Measurements from ENCODE around the gene UROD.
A peak's percentile ranks its signal among the peaks of the same experiment; 100 is the strongest.
"Not testable (repeated sequence)": the region's sequence is repeated elsewhere in the genome, so short reads cannot be mapped to it uniquely, and the experiment has no call there.

The UROD gene

DNA sequence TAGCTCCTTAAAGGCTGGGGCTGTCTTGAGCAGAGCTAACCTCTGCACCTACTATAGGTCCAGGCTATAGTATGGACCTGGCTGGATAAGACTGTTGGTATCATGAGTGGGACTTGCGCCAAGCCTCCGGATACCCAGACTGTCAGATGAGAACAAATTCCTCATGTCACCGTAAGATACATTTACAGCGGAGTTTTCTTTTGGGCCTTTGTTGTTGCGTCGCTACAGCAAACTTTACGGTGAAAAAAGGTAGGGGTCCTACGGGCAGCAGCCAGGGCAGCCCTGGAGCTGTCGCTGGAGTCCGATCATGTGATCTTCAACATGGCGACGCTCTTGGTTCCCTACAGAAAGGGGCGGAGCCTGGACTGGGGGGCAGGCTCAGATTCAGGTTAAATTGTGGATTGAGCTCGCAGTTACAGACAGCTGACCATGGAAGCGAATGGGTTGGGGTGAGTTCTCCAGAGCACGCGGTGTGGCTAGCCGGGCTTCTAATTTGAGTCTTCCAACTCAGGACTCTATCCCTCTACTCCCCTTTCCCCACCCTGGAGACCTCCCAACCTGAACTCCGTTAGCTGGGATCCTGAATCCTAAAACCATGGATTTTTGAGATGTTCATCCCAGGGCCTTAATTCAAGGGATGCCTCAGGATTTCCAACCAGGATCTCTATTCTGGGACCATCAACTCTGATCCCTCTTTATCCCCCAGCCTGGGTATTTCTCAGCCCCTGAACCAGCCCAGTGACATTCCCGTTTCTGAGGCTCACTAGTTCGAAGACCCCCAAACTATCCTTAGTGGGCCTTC, at the start of gene UROD:
UROD (plus strand) TSS at position 418 of the 802 bp plus-strand sequence; CDS start at position 430, 12 bp downstream.
- DNase-seq, result peak; percentile 95

DNA sequence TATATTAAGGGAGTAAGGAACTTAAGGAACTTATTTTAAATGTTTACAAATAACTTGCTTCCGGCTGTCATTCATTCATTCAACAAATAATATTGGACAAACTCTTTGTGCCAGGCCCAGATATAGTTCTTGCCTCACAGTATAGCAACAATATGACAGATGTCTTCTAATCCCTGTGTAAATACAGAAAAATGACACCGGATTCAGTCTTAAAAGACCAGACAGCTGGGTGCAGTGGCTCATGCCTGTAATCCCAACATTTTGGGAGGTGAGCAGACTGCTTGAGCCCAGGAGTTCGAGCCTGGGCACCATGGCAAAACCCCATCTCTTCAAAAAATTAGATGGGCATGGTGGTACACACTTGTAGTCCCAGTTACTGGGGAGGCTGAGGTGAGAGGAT, 49.3 kb upstream of the UROD start:
- no peak for DNase-seq

DNA sequence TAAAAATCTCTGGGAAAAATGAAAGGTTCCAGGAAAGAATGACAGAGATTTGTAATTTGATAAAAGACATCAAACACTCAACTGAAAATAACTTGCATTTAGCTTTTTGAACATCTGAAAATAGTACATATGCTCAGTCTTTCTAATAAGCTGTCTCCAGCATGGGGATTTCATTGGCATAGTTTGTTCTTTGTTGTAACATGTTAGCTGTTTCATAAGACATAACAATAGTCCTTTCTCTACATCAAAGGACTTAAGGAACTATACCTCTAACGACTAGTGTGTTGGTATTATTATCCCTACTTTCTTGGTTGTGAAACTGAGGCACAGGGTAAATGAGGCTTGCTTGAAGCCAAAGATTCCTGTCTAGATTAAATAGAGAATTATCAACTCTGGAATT, 47.7 kb upstream of the UROD start:
- DNase-seq, result no peak

DNA sequence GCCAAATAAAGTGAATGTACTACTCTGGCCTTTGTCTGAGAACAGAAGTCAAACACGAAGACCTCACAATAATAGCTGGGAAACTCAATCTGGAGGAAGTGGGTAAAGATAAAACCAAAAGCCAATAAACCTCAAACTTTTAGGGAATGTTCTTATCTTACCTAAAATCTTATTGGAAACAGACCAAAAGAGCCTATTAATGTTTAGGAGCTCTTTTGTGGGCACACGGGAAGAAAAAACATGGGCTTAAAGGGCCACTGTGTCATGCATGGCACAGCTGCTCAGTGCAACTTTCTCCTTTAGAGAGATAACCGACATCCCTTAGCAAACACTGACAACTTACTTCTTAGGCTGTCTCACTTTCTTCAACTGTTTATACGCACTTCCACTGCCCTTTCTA, 41.7 kb upstream of the UROD start:
- DNase-seq, result peak; percentile 47

DNA sequence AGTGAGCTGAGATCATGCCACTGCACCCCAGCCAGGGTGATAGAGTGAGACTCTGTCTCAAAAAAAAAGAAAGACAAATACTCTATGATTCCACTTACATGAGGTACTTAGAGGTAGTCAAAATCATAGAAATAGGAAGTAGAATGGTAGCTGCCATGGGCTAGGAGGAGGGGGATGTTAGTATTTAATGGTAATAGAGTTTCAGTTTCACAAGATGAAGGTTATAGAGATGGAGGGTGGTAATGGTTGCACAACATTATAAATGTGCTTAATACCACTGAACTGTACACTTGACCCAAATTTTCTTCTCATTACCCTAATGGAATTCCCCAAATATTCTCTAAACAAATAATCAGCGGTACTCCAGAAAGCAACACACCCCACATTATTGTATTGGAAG, 38.4 kb upstream of the UROD start:
- no peak for DNase-seq

DNA sequence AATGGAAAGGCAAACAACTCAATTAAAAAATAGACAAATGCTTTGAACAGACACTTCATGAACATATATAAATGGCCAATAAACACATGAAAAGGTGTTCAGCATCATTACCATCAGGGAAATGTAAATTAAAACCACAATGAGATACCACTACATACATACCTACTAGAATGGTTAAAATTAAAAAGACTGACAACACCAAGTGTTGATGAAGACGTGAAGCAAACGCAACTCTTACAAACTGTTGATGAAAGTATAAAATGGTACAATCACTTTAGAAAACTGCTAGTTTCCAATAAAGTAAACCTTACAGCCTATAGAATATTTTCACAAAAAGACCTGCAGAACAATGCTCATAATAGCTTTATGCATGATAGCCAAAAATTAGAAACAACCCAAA, 35.8 kb upstream of the UROD start:
- DNase-seq, result no peak

DNA sequence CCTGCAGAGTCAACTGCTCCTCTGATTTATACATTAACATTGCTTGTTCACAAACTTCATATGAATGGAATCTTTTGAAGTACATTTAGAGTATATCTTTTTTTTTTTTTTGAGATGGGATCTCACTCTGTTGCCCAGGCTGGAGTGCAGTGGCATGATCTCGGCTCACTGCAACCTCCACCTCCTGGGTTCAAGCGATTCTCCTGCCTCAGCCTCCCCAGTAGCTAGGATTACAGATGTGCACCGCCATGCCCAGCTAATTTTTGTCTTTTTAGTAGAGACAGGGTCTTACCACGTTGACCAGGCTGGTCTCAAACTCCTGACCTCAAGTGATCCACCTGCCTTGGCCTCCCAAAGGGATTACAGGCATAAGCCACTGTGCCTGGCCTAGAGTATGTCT, 34.7 kb upstream of the UROD start:
- not testable (repeated sequence) for DNase-seq

DNA sequence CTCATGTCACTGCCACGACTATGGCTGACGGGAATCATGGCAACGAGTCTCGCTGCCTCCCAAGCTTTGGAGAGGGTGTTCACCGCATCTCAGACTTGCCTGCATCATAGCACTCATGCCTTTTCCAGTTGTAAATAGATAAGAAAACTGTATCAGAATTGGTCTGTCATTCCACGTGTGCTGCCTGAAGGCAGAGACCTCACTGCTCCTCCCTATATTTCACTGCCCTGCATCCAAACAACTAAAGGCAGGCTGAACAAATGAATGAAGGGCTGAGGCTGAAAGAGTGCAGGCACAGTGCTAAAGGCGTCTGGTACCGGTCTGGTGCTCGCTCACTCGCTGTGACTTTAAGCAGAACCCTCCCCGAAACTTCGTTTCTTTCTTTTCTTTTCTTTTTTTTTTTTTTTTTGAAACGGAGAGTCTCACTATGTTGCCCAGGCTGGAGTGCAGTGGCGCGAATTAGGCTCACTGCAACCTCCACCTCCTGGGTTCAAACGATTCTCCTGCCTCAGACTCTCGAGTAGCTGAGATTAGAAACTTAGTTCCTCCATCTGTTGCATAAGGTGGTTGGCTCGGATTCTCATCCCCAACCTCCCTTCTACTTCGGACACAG, 26.2 kb upstream of the UROD start:
- DNase-seq, result no peak

DNA sequence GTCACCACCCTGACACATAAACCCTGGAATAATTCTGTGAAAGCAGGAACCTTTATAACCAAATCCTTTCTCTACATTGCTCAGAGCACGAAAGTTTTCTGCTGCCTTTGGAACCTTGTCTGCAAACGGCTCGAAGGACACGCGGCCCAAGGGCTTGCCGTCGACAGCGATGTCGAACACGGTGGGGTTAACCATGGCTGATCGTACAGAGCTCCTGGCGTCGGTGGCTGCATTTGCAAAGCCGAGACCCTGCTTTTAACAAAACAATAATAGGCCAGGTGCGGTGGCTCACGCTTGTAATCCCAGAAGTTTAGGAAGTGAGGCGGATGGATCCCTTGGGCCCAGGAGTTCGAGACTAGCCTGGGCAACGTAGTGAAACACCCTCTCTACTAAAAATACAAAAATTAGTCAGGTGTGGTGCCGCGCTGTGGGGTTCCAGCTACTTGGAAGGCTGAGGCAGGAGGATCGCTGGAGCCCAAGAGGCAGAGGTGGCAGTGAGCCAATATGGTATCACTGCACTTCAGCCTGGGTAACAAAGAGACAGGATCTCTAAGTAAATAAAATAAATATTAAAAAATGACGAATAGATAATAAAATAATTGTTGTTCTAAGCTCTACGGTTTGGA, 23.4 kb upstream of the UROD start:
- no peak for DNase-seq

DNA sequence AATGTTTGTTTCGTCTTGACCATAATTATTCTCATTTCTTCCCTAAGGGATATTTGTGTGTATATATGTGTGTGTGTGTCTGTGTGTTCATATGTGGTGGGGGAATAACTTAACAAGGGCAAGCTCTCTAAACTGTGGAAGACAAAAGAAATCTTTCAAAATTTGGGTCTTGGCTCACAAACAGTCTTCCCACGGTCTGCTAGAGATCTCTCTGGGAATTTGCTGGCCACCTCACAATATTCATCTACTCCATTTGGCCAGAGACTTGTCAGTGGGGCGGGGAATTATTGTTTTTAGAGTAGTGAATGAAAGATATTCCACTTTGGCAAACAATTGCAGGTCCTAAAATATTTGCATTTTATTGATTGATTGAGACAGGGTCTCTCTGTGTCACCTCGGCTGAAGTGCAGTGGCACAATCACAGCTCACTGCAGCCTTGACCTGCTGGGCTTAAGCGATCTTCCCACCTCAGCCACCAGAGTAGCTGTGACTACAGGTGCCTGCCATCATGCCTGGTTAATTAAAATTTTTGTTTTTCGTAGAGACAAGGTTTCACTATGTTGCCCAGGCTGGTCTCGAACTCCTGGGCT, 17.6 kb upstream of the UROD start:
- no peak for DNase-seq

DNA sequence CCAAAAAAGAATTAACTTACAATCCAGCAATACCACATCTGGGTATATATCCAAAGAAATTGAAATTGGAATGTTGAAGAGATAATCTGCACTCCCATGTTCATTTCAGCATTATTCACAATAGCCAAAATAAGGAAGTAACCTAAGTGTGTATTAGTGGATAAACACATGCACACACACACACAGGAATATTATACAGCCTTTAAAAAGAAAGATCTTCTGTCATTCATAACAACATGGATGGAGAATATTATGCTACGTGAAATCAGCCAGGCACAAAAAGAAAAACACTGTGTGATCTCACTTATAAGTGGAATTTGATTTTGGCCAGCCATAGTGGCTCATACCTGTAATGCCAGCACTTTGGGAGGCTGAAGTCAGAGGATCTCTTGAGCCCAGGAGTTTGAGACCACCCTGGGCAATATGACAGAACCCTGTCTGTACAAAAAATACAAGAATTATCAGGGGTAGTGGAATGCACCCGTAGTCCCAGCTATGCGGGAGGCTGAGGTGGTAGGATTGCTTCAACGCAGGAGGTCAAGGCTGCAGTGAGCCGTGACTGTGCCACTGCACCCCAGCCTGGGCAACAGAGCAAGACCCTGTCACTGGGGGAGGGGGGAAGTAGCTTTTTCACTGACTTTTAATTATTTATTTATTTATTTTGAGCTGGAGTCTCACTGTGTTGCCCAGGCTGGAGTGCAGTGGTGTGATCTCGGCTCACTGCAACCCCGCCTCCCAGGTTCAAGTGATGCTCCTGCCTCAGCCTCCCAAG, 16.4 kb upstream of the UROD start:
- no peak for DNase-seq

DNA sequence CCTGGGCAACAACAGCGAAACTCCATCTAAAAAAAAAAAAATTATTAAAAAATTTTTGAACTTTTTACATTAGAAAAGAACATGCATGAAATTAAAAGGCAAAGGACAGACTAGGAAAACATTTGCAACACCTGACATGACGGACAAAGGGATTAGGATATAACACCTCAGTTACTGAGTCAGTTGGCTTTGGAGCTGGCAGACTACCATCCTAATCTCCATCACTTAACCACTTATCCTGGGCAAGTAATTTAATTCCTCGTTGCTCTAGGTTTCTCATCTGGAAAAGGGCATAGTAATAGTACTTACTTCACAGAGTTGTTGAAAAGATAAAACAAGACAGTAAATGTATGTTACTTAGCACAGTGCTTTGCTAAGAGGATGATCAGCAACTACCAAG, 12.8 kb upstream of the UROD start:
- DNase-seq, result no peak

DNA sequence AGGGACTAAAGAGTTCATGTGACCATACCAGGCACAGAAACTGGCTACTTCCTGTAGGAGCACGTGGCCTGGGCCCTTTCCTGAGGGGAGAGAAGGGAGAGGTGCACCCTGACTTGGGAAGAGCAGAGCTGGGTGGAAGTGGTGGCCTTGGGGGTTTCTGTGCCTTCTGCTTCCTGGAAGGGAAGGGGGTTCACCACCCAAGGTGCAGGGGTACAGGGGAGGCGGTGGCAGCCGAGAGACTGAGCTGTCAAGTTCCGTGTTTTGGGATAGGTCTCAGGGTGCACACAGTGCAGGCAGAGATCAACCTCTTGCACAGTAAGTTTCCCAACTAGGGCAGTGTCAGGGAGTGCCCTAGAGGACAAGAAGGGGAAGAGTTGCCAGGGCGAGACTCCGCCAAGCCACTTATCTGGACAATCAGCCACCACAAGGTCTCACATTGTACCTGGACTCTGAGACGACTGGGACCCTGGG, 11.0 kb upstream of the UROD start:
- no peak for DNase-seq

DNA sequence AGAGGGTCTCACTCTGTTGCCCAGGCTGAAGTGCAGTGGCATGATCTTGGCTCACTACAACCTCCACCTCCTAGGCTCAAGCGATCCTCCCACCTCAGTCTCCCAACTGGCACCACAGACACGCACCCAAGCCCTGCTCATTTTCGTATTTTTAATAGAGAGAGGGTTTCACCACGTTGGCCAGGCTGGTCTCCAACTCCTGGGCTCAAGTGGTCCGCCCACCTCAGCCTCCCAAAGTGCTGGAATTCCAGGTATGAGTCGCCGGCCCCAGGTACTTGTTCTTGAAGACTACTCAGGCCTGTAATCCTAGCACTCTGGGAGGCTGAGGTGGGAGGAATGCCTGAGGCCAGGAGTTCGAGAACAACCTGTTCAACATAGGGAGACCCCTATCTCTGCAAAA, 10.5 kb upstream of the UROD start:
- DNase-seq, result not testable (repeated sequence)

DNA sequence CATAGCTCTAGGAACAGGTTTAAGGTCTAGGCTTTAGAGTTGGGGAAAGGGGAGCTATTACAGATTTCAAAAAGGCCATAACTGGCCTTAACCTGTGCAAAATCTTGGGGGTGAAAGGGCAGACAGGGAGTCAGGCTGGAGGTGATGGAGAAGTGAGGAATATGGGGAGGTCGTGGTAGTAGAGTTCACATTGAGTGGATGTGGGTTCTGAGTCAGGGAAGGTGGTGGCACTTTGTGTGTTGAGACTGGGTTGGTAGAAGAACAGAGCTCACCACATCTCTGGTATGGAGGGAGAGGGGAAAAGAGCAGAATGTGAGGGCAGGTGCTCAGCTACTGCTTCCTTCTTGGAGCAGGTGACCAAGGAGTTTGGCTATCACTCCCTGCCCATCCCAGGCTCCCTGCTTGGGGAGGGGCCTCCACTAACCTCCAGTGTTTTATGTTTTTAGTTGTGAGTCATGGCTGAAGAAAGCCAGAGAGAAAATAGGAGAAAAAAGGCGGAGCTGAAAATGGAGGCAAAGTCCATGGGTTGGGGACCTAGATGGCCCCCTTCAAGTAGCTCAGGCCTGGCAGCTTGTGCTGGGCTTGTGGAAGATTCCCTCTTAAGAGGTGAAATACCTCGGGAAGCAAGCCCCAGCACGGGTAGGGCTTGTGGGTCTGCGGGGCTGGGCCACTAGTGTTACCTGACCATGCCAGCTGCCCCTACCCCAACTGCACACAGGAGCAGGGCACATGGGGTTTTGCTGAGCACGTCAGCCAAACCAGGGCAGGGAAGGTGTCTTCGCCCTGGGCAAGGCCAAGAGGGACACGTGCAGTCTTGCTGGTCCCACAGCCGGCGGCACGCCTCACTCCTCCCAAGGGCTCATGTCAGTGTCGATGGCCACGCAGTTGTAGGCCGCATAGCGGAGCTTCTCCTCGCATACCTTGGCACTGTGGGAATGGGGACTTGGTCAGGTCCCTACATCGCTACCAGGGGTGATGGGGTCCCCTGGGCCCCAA, 9.1 kb upstream of the UROD start:
- no peak for DNase-seq

DNA sequence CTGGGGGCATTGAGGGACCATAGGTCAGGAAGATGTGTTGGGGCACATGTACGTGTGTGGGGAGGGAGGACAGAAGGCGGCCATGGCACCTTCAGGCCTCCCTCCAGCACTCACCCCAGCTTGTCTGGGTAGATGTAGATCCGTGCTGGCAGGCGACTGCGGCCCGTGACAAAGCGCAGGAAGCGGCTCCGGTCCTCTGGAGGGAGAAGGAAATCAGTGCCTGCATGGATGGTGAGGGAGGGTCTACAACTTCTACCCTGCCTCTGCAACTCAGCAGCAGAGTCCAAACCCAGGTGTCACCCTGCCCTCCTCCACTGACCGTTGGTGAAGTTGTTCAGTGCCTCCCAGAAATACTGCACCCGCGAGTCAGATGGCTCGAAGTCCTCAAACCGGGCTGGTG, 8.3 kb upstream of the UROD start:
- DNase-seq, result no peak

DNA sequence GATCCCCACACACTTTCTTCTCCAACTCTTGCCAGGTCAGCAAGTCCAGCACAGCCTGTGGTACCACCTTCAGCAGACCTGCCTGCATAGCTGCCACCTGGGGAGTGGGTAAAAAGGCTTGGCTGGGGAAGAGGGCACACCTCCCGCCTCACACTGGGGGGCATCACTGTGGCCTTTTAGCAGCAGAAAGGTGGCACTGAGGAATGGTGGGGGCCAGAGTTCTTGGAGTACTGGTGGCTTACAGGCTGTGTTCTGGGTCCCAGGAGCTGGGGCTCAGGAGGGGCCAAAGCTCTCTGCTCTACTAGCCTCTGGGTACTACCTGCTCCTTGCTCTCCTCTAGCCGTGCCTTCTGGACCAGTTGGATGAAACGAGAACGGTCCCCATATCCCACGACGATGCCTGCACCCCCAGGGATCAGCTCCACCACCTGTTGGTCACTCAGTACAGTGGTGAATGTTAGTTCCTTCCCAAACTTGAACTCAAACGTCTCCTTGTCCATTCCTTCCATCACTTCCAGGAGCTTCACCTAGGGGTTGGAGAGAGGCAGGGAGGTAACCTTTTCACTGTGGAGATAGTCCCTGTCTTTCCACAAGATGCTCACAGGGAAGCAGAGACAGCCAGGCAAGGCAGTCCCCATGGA, 7.7 kb upstream of the UROD start:
- no peak for DNase-seq

DNA sequence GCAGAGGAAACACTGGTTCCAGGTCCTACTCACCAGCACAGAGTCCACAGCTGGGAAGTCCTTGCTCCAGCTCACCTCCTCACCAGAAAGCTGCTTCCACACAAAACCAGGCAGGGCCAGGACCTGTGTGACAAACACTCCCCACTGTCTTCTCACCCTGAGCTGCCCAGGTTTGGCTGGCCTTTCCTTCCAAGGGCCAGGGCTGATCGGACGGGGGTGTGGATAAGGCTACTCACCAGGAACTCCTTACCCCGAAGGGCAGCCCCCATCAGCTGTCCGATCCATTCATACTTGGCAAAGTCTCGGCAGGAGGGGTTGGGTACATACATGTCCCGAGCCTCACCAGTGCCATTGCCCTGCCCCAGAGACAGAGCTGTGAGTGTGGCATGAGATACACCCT, 6.3 kb upstream of the UROD start:
- DNase-seq, result no peak

DNA sequence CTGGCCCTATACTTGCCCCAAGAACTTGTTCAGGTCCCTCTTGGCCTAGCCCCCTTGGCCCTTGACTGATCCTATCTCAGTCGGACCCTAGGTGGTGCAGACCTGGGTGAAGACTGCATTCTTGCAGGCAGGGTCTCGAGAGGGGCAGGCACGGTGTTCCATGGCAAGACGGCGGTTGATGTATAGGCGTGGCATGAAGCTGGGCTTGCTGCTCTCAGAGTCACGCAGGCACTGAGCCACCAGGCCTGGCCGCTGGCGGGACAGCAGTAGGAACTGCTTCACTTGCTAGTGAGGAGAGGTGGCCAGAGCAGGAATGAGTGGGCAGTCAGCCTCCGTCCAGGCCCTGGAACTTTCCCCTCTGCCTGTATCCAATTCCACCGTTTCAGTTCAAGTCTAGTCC, 4.7 kb upstream of the UROD start:
- no peak for DNase-seq

DNA sequence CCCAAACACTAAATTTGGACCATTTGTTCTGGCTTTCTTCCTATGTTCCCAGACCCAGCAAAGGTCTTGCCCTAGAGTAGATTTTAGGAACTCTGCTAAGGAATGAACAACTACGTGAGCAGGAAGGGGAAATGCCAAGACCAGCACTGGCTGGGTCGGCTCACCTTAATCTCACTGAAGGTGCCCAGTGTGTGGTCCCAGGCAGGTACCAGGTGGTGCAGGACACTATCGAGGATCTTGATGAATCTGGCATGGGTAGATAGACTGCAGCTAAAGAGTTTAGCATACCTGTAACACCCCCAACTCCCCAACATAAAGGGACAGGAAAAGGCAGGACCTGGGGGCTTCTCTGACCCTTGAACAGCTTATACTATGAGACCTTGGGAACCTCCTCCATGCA, 4.0 kb upstream of the UROD start:
- DNase-seq, result no peak

DNA sequence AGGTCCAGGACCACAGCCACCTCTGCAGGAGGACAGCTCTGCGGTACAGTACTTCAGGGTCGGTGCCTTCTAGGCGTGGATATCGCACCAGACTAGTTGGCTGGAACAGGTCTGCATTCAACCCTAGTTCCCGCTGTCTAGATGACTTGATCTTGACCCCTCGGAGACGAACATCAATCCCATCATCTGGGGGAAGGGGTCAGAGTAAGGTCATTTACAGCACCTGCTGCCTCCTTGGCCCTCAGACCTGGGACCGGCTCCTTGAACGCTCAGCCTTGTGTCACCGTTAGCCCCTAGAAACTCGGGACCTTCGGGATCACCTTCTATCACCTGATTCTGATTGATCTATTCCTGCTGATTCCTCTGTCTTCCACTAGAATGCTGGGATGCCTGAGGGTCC, 3.5 kb upstream of the UROD start:
- DNase-seq, result no peak

Measured in fibroblast of skin of right quadriceps (primary cell).